ENCODE results near the gene TMED4. TPM values are rescaled to one million over a fixed set of nuclear protein-coding genes. Genes with fewer than 3 reads are reported as not detected.
A peak's percentile ranks its signal among the peaks of the same experiment; 100 is the strongest.

The TMED4 gene
- total and polyA plus RNA-seq, 2 of the 13 experiments (the other 11 are each of a cell fraction or from before 2014, with no cell fraction given) = 81.4 to 109 TPM

- TF ChIP-seq SIX1 (CRISPR knock-in tag; IDR thresholded peaks at IDR 0.05; ENCODE audit: borderline replicate concordance) = no peak
- no peak for TF ChIP-seq ZNF562 (CRISPR knock-in tag; IDR thresholded peaks at IDR 0.05; ENCODE audit: borderline replicate concordance)
- TF ChIP-seq, protein P1, sequence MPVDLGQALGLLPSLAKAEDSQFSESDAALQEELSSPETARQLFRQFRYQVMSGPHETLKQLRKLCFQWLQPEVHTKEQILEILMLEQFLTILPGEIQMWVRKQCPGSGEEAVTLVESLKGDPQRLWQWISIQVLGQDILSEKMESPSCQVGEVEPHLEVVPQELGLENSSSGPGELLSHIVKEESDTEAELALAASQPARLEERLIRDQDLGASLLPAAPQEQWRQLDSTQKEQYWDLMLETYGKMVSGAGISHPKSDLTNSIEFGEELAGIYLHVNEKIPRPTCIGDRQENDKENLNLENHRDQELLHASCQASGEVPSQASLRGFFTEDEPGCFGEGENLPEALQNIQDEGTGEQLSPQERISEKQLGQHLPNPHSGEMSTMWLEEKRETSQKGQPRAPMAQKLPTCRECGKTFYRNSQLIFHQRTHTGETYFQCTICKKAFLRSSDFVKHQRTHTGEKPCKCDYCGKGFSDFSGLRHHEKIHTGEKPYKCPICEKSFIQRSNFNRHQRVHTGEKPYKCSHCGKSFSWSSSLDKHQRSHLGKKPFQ (CRISPR knock-in tag; IDR thresholded peaks at IDR 0.05; ENCODE audit: insufficient replicate concordance) = no peak
- TF ChIP-seq ZFP36L1 (CRISPR knock-in tag; IDR thresholded peaks at IDR 0.05) = peak; percentile 98
- TF ChIP-seq GATAD1 (CRISPR knock-in tag; IDR thresholded peaks at IDR 0.05) = no peak
- no peak for TF ChIP-seq ARNT (IDR thresholded peaks at IDR 0.05)
- TF ChIP-seq ARID4A (CRISPR knock-in tag; IDR thresholded peaks at IDR 0.05; ENCODE audit: borderline replicate concordance) = peak; percentile 26; the same call in 1 of the 2 replicates
- no peak for TF ChIP-seq ZNF354B (CRISPR knock-in tag; IDR thresholded peaks at IDR 0.05)
- TF ChIP-seq ZNF484 (CRISPR knock-in tag; IDR thresholded peaks at IDR 0.05; ENCODE audit: borderline replicate concordance, low read depth) = no peak
- no peak for TF ChIP-seq KDM4B (CRISPR knock-in tag; IDR thresholded peaks at IDR 0.05)
- no peak for TF ChIP-seq TAF1 (CRISPR knock-in tag; IDR thresholded peaks at IDR 0.05)
- no peak for TF ChIP-seq SIN3A (IDR thresholded peaks at IDR 0.05; ENCODE audit: borderline replicate concordance, low read depth, low read length)
- TF ChIP-seq MXI1 (IDR thresholded peaks at IDR 0.05; ENCODE audit: borderline replicate concordance, low read depth, low read length) = no peak
- TF ChIP-seq ZSCAN29 (CRISPR knock-in tag; conservative IDR thresholded peaks at IDR 0.05) = no peak
- TF ChIP-seq SOX5 (CRISPR knock-in tag; IDR thresholded peaks at IDR 0.05; ENCODE audit: borderline replicate concordance) = no peak
- peak; percentile 28; the same call in 1 of the 2 replicates for TF ChIP-seq ZNF644 (CRISPR knock-in tag; IDR thresholded peaks at IDR 0.05; ENCODE audit: low read depth)
- peak; percentile 23; the same call in 1 of the 2 replicates for TF ChIP-seq GMEB1 (CRISPR knock-in tag; IDR thresholded peaks at IDR 0.05; ENCODE audit: borderline replicate concordance)
- TF ChIP-seq TOPORS (CRISPR knock-in tag; IDR thresholded peaks at IDR 0.05) = no peak
- TF ChIP-seq WIZ (CRISPR knock-in tag; IDR thresholded peaks at IDR 0.05) = no peak
Measured at GRCh38 chr7:44622342-44623151, 40.5 kb upstream of the TMED4 start (continued).
